ENCODE results near the gene RNF169.

Gene RNF169

DNA sequence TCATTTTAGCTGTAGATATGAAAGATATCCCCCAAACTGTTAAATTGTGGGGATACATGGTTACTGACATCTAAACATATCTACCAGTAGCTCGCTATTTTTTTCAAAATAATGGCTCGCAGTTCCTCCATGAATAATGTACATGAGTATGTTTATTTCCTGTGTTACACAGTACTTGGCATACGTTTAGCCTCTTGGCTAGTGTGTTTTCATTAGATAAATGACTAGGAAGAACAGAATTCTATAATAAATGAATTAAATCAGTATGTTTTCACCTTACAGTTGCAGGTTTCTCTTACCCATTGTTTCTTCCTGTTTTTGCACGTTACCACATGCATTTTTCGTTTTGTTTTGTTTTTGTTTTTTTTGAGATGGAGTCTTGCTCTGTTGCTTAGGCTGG is 21.8 kb downstream of the RNF169 start:
- DNase-seq = no peak

DNA sequence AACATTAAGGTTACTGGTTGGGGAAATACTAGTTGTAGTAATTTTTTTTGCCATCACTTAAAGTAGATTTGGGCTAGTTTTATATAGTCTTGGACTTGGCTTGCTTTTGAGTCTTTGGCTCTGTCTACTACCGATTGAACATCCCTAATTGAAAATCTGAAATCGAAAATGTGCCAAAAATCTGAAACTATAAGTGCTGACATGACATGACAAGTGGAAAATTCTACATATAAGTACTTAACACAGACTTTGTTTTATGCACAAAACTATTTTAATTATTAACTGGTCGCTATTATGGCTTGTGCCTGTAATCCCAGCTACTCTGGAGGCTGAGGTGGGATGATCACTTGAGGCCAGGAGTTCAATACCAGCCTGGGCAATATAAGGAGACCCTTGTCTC is 22.5 kb downstream of the RNF169 start:
- no peak for DNase-seq

DNA sequence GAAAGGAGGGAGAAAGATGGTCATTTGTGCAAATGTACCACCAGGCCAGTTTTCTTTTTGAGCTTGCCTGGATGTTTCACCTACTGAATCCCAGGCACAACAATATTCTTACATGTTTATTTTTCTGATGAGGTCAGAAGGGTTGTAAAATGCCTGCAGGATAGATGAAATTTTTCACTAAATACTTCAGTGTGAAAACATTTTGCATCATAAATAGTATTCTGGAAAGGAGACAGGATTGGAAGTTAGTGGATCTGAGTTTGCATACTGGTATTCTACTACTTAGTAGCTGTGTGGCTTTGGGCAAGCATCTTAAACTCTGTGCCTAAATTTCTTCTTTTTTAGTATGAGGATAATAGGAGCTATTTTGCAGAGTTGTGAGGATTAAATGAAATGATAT is 24.8 kb downstream of the RNF169 start:
- no peak for DNase-seq

DNA sequence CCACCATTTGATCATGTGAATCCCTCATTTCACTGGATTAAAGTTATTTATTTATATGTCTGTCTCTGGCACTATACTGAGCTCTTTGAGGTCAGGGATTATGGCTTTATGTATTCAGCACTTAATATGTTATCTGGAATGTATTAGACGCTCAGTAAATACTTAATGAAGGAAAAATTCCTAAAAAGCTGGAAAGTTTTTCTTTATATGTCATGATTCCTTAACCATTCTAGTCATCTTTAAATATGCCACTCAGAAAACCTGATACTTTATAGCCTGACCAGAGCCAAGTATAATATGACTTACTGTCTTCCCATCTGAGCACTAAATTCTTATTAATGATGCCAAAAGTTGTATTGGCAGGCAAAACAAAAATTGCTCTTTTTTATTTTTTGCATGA is 27.1 kb downstream of the RNF169 start:
- DNase-seq = no peak

DNA sequence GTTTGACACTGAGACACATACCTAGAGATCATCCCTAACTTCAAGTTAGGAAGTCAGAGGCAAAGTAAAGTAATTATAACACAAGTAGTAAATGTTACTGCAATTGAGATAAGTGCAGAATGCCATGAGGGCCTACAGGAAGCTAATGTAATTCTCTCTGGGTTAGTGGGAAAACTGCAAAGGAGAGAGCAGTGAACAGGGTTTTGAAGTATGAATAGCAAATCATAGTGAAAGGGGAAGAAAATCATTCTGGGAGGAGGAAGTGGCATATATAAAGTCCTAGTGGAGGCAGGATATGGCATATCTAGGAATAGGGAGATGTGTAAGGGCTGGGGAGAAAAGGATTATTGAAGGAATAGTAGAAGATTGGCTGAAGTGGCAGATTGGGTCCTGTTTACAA is 27.9 kb downstream of the RNF169 start:
- no peak for DNase-seq

DNA sequence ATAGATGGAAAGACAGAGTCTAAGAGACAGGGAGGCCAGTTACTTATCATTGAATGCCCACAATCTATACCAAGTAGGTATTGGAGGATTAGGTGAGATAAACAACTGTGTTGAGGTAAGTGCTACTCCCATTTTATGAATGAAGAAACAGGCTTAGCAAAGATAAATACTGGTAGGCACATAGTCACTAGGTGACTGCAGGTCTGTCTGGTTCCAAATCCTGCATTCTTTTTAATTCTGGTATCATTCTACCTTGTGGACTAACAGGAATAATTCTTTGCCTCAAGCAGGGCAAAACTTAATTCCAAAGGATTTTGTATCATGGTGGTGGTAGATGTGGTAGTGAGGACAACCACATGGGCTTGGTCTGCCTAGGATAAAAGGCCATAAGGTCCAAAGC is 28.4 kb downstream of the RNF169 start:
- no peak for DNase-seq

DNA sequence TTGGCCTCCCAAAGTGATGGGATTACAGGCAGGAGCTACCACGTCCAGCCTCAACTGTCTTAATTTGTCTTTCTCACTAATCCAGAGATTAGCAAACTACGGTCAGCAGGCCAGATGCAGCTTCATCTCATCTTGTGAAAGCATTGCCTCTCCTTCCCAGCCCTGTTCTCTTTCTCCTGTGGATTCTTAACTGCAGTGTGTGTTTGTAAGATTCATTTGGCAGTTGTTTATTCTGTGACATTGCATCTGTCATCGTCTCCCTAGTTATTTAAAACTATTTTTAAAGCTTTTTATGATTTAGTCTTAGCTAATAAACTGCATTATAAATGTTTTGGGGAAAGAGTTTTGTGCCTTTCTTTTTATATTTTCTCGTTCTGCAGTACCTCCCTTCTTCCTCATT is 29.2 kb downstream of the RNF169 start:
- no peak for DNase-seq

DNA sequence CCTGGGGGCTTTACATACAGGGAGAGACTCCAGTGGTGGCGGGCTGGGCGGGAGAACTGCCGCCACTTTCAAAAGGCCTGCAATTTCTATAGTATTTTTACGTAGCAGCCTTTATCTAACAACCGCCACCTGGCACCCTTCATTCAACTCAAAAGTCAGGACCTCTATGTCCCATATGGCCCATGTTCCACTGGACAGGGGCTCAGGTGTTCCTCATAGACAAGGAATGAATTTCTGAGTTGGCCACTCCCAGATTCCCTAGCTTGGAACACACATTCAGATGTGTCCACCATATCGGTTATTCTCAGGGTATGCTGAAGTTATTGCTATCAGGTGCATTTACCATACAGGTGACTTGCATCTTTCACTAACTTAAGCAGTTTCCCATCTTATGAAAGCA is 29.9 kb downstream of the RNF169 start:
- DNase-seq = no peak

DNA sequence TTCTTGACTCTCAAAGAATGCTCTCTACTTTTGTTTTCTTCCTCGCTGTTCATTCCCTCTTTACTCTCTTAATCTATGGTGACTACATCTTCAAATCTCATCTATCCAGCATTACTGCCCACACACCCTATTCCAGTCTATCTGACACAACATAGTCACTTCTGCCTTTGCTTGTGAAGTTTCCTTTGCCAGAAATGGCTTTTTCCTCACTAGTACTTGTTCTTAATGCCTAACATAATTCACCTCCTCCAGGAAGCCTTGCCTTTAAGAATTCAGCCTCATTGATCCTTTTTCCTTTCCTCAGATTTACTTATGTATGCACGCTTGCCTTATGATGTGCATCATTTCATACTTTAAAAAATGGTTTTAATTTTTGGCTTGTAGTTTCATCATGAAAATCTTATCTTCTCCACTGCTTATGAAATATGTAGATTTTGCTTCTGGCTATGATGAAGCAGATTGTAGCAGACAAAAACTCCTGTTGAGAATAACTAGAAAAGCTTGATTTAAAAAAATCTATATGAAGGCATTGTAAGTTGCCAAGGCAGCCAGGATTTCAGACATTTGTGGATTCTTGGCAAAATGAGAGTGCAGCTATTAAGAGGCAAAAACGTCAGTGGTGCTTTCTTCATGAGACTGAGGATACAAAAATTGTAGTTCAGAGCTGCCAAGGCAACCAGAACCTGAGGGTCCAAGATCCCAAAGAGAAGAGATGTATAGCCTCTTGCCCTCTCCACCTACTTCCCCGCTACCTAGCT is 31.8 kb downstream of the RNF169 start:
- DNase-seq = no peak

DNA sequence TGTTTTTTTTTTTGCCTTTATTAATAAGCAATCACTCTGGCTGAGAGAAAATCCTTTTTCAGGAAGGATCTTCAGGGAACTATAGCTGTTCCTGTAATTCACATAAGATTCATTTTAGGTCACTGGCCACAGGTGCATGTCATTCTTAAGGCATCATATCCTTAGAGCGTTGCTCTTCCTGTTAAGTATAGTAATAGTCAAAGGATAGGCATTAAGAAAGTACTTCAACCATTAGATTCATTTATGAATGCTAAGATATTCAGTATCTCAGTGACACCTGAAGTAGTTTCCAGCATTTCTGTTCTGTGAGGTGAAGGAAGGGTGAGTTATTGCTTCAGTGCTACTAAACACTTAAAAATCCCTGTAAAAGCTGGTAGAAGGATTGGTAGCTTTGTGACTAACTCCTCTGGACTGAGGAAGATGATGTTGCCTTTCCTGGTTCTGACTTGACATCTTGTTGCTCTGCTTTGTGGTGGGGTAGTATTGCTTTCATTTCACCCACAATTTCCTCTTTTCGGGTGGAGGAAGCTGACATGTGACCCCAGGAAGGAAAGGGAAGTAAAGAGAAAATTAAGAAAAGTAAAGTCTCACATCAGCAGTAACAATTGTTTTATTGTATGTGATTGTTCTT is 34.7 kb downstream of the RNF169 start:
- no peak for DNase-seq

DNA sequence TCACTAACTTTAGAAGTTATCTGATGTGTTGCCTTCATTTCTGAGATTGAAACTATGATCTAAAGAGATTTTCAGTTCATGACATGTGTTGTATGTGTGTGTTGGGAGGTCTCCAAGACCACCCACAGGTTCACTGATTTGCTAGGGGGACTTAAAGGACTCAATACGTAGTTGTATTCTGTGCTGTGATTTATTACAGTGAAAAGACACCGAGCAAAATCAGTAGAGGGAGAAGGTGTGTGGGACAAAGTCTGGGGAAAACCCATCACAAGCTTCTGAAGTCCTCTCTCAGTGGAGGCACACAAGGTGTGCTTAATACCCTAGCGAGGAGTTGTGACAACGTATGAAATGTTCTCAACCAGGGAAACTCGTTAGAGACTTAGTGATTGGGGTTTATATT is 35.6 kb downstream of the RNF169 start:
- no peak for DNase-seq

DNA sequence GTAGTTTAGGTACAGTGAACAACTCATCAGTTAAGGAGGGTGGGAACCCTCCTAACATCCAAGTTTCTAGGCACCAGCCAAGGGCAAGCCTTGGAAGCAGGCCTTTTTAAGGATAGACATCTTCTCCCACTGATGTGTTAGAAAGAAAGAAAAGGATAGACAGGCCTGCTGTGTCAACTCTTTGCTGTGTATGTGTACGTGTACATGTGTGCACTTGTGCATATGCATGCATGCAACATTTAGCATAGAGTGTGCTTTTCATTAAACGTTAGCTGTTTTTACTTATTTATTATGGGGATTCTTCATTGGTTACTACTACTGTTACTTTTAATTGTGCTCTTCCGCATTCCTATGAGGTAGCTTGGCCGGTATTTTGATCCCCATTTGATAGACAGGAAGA is 36.1 kb downstream of the RNF169 start:
- no peak for DNase-seq

DNA sequence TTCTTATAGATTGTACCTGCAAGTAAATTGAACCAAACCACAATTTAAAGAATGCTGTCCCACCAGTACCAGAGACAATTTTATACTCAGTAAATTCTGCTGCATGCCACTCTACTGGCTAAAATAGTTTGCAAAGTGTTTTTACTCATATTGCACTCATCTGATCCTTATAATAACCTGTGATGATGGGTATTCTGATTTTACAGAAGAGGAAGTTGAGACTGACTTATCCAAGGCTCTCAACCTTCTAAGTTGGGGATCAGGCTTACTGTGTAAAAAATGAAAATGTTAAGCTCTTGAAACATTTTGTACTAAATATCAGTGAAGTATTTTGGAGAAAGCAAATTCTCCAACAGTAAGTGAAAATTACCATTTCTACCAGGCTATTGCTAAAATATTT is 37.9 kb downstream of the RNF169 start:
- DNase-seq = no peak

DNA sequence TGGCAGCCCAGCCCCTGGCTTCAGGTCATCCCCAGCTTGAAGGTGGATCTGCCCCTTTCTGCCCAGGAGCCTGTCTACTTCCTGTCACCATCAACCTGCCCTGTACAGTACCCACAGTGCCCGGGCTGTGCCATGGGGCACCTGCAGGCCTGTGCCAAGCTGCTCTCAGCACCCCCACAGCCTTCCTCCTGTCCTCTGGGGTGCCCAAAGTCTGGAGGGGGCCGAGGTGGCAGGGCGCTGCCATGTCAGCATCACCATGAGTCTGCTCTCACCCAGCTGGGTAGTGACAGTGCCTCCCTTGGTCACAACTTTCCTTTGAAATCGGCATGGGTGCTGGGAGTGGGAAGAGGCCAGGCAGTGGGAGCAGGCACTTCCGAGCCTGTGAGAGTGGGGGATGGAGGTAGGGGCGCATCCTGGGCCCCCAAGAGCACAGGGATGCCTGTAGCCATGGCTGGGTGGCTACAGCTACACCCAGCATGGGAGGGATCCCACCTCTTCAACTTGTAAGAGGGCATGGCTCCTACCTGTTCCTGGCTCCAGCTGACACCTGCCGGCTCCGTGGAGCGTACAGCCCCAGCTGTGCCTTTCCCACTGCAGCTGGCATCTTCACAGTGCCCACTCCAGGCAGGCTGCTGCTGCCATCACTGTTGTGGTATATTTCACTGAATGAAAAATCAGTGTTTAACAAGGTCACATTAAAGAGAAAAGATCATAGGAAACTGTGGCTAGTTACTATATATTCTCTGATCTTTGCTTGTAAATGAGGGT is 42.9 kb downstream of the RNF169 start:
- DNase-seq = no peak

DNA sequence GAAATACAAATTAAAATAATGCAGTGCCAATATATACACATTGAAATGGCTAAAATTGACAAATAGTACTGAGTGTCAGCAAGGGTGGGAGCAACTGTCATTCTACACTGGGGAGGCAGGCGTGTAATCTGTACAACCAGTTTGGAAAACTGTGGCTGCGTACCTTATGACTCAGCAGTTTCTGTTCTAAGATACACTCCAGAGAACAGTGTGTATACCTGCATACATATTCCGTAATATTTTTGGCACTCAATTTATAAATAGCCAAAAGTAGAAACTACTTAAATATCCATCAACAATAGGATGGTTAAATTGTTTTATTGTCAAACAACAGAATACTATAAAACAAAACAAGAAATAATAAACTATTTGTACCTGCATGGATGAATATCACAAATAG is 57.6 kb downstream of the RNF169 start:
- DNase-seq = no peak

DNA sequence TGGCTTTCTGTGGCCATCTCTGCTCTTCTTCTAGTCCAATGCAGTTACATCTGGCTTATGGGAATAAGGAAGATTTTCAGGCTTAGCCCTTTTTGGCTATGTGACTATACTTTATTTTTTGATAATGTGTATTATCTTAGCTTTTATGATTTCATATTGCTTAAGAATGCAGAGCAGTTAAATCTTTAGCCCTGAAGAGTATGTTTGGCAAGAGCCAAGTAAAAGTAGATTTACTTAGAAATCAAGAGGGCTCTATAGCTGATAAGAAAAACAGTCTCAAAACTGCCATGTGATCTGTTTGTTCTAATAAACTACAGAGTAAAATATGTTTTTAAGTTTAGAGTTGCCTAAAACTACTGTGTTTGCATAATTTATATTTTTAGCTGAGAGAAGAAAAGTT is 61.2 kb downstream of the RNF169 start:
- no peak for DNase-seq

DNA sequence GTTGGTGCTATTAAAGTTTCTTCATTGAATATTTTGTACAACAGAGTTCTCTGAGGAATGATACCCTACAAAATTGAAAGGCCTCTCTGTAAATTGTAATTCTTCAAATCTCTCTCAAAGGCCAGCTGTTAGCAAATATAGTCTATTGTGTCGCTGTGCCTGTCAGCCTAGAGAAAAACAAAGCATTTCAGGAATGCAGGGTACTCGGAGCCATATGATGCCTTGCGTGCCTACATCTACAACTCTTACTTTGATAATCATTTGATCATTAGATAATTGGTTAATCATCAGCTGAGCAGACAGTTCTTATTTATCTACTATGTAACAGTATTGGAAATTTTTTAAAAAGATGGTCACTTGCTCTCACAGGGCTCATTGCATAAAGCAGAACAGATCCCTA is 67.3 kb downstream of the RNF169 start:
- no peak for DNase-seq

DNA sequence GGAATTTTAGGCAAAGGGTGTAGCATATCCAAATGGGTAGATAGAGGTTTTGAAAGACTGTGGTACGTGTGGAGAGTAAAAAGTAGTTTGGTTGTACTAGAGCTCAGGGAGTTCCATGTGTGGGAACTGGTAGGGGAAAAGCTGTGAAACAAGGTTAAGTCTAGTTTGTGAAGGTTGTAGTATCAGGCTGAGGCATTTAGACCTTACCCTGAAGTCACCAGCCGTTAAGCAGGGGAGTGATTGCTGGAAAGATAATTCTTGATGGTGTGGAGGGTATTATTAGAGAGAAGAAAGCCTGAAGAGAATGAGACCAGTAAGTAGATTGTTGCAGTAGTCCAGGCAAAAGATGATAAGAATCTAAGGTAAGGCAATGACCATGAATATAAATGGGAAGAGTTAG is 68.0 kb downstream of the RNF169 start:
- DNase-seq = no peak

DNA sequence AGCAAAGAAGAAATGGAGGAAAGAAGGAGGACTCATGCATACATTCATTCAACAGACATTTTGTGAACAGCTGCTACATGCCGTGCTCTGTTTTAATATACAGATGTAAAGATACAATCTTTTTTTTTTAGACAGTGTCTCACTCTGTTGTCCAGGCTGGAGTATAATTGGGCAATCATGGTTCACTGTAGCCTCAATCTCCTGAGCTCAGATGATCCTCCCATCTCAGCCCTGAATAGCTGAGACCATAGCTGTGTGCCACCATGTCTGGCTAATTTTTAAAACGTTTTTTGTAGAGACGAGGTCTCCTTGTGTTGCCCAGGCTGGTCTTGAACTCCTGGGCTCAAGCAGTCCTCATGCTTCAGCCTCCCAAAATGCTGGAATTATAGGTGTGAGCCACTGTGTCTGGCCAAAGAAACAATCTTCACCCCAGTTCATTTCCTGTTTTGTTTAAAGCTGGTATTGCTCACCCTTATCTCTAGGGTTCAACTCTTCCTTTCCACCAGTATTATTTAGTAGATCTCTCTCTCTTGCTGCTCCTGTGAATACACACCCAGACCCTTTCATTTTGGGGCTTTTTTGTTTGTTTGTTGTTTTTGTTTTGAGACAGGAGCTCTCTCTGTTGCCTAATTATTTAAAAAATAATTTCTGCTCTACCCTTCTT is 69.8 kb downstream of the RNF169 start:
- no peak for DNase-seq

DNA sequence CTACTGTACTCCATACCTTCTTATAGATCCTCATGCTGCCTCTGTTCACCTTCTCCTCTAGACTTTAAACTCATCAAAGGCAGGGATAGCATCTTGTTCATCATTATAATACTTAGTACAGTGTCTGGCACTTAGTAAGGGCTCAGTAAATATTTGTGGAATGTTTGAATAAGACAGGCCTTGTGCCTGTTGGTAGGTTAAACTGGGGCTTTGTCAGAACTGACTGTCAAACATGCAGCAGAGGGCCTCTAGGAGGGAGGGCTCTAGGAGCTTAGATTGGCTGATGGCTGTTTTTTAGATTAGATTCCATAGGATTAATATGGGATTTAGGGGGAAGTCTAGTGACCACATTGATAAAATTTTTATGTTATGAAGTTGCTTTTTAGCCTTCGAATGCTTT is 70.8 kb downstream of the RNF169 start:
- no peak for DNase-seq

DNA sequence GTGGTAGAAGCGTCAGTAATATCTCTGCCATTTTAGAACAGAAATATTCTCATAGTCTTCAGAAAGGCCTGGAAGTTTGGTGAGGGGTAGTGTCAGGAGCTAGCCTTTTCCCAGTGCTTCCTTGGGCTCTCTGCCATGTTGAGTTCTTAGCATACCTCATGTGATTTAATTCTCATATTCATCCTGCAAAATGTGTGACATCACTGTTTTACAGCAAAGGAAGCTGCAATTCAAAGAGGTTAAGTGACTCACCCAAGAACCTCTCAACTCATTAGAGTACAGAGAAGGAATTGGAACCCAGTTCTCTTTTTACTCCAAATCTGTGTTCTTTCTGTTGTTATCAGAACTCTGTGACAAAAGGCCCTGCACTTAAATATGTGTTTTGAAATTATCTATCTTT is 72.1 kb downstream of the RNF169 start:
- DNase-seq = no peak

DNA sequence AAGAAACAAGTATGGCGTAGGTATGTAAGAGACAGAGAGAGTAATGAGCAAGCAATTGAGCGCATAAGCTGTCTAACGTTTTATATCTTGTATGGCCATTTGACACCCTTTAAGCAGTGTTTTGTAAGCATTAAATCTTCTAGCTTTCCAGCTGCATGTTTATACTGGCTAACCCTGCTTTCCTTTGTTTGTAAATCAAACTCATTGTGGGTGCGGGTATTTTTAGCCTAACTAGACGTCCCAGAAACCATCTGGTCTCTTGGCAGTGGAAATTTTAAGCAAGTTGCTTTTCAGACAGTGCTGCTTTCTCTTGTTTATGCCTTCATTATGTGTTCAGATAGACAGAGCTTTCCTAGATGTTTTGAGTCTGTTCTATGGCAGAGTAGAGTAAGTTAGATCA is 73.5 kb downstream of the RNF169 start:
- DNase-seq = no peak

DNA sequence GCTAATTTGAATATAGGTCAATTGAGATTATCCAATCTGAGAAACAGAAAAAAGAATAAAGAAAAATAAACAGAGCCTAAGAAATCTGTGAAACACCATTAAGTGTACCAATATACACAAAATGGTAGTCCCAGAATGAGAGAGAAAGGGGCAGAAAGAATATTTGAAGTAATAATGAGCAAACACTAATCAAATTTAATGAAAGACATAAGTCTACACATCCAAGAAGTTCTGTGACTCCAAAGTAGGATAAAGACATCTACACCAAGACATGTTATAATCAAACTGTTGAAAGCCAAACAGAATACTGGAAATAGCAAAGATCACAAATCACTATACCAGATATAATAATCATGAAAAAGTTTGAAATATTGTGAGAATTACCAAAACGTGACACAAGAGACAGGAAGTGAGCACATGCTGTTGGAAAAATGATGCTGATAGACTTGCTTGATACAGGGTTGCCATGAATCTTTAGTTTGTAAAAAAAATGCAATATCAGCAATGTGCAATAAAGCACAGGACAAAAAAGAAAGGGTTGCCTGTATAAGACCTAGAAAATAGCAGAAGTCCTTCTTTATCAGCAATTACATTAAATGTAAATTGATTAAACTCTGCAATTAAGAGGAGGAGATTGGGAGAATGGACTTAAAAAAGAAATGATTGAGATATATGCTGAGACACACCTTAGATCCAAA is 75.8 kb downstream of the RNF169 start:
- no peak for DNase-seq

Measured in activated CD4-positive, alpha-beta T cell treated with anti-CD3 and anti-CD28 coated beads for 4 hours (primary cell).